Neural cell (in vitro differentiated cells): ENCODE measurements around the gene PDE9A. TPM values are rescaled to one million over a fixed set of nuclear protein-coding genes. Genes with fewer than 3 reads are reported as not detected.

ENCODE experiments used
- H2AFZ ChIP-seq: fragments of 200-600, 300-800 bp; sonication (generic), shearing (Covaris generic); 2 replicates; pipeline ENCODE4 v1.6.0; 2014; ENCODE audit warnings: low read depth, mild to moderate bottlenecking, antibody characterized with exemption, low read length, moderate library complexity
- H3F3A ChIP-seq: fragments of 200-600 bp; shearing (Covaris generic); 2 replicates; pipeline ENCODE4 v1.6.1; 2016; ENCODE audit warnings: mild to moderate bottlenecking, moderate library complexity, mixed read lengths, antibody characterized with exemption, low read length; ENCODE audit not compliant: insufficient read depth, poor library complexity, severe bottlenecking
- H3K27ac ChIP-seq: fragments of 200-600, 300-800 bp; sonication (generic), shearing (Covaris generic); 2 replicates; pipeline ENCODE4 v1.5.1; 2014; ENCODE audit warnings: mild to moderate bottlenecking, low read length, moderate library complexity
- H3K27me3 ChIP-seq: fragments of 300-800, 200-600 bp; sonication (generic), shearing (Covaris generic); 2 replicates; pipeline ENCODE4 v1.6.0; 2014; ENCODE audit warnings: mild to moderate bottlenecking, low read depth, low read length, moderate library complexity; ENCODE audit not compliant: insufficient read depth
- H3K36me3 ChIP-seq: fragments of 300-800, 200-600 bp; sonication (generic), shearing (Covaris generic); 2 replicates; pipeline ENCODE4 v1.5.1; 2014; ENCODE audit warnings: mild to moderate bottlenecking, antibody characterized with exemption, low read length, moderate library complexity; ENCODE audit not compliant: insufficient read depth
- H3K4me2 ChIP-seq: fragments of 300-800, 200-600 bp; sonication (generic), shearing (Covaris generic); 2 replicates; pipeline ENCODE4 v1.6.0; 2014; ENCODE audit warnings: mild to moderate bottlenecking, low read length
- H3K4me3 ChIP-seq: fragments of 300-800, 200-600 bp; sonication (generic), shearing (Covaris generic); 2 replicates; pipeline ENCODE4 v1.5.1; 2014; ENCODE audit warnings: mild to moderate bottlenecking, low read length, moderate library complexity
- H3K79me2 ChIP-seq: fragments of 200-600 bp; shearing (Covaris generic); replicated peaks from 2 replicates; pipeline ENCODE4 v1.6.0; 2014; ENCODE audit warnings: mild to moderate bottlenecking, low read length, moderate library complexity; ENCODE audit not compliant: insufficient read depth
- H3K9ac ChIP-seq: fragments of 300-800, 200-600 bp; sonication (generic), shearing (Covaris generic); 2 replicates; pipeline ENCODE4 v1.6.1; 2016; ENCODE audit warnings: mild to moderate bottlenecking, low read length, mixed read lengths
- H3K9me2 ChIP-seq: fragments of 200-600 bp; shearing (Covaris generic); 2 replicates; pipeline ENCODE4 v1.6.1; 2016; ENCODE audit warnings: mild to moderate bottlenecking, low read length, mixed read lengths; ENCODE audit not compliant: insufficient read depth
- H3K9me3 ChIP-seq: fragments of 200-600, 300-800 bp; sonication (generic), shearing (Covaris generic); 2 replicates; pipeline ENCODE4 v1.6.1; 2016; ENCODE audit warnings: mild to moderate bottlenecking, mixed run types, low read length, moderate library complexity, mixed read lengths
- H4K20me1 ChIP-seq: fragments of 200-600 bp; shearing (Covaris generic); 2 replicates; pipeline ENCODE4 v1.6.1; 2016; ENCODE audit warnings: mild to moderate bottlenecking, mixed run types; ENCODE audit not compliant: insufficient read depth
- CTCF ChIP-seq: fragments of 450-650 bp; IDR thresholded peaks from 2 replicates; pipeline ENCODE4 v1.5.1; 2014; ENCODE audit warnings: antibody characterized with exemption, mild to moderate bottlenecking, moderate library complexity; ENCODE audit not compliant: poor library complexity, severe bottlenecking
- EP300 ChIP-seq: fragments of 450-650 bp; conservative IDR thresholded peaks from 2 replicates; pipeline ENCODE4 v1.6.1; 2014; ENCODE audit warnings: antibody characterized with exemption, mild to moderate bottlenecking, moderate library complexity; ENCODE audit not compliant: poor library complexity, severe bottlenecking
- EZH2 ChIP-seq: fragments of 200-600, 300-800 bp; shearing (Covaris generic), sonication (generic); IDR thresholded peaks from 2 replicates; pipeline ENCODE4 v1.6.1; 2014; ENCODE audit warnings: antibody characterized with exemption, low read length, borderline replicate concordance, mild to moderate bottlenecking; ENCODE audit not compliant: insufficient read depth, poor library complexity, severe bottlenecking
- MXI1 ChIP-seq: fragments of 450-650 bp; conservative IDR thresholded peaks from 2 replicates; pipeline ENCODE4 v1.6.1; 2014; ENCODE audit warnings: antibody characterized with exemption, mild to moderate bottlenecking; ENCODE audit not compliant: poor library complexity, severe bottlenecking
- POLR2AphosphoS5 ChIP-seq: IDR thresholded peaks from 2 replicates; pipeline ENCODE4 v1.6.1; 2012
- RAD21 ChIP-seq: fragments of 450-650 bp; conservative IDR thresholded peaks from 2 replicates; pipeline ENCODE4 v1.6.1; 2014; ENCODE audit warnings: antibody characterized with exemption, mild to moderate bottlenecking, moderate library complexity
- REST ChIP-seq: IDR thresholded peaks from 2 replicates; pipeline ENCODE4 v1.6.1; 2012; ENCODE audit warnings: borderline replicate concordance
- SMC3 ChIP-seq: fragments of 450-650 bp; conservative IDR thresholded peaks from 2 replicates; pipeline ENCODE4 v1.6.1; 2014; ENCODE audit warnings: antibody characterized with exemption, mild to moderate bottlenecking, moderate library complexity; ENCODE audit not compliant: poor library complexity
- TAF1 ChIP-seq: IDR thresholded peaks from 2 replicates; pipeline ENCODE4 v1.6.1; 2012; ENCODE audit warnings: low read depth
- polyA plus RNA-seq: library from polyadenylated mRNA; depleted of rRNA; stranded (reverse); fragments of >200 nt; gene quantifications from 2 replicates; pipeline ENCODE4 v1.2.3, GENCODE V29; 2014

The PDE9A gene
- polyA plus RNA-seq, 1 donor from 2014 or later: 32.2 TPM

DNA sequence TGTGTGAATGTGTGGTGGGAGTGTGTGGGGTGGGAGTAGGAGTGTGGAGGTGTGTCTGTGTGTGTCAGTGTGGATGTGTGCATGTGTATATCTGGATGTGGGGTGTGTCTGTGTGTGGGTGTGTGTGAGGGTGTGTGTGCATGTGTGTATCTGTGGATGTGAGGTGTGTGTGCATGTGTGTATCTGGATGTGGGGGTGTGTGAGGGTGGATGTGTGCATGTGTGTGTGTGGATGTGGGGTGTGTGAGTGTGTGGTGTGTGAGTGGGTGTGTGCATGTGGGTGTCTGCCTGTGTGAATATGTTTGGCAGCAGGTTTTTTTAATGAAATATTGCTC lies 106.1 kb downstream of the PDE9A start:
- Histone ChIP-seq H2AFZ (no peak overlapping the region), H3K4me2 (no peak overlapping the region), H3K9ac (no peak overlapping the region), H3K4me3 (no peak overlapping the region), H4K20me1 (no peaks in the 10 kb centered on the region), H3K36me3 (peaks cover 6% of the 10 kb centered on the region), H3F3A (no peaks in the 10 kb centered on the region), H3K79me2 (no peaks in the 10 kb centered on the region), H3K27ac (no peak overlapping the region), H3K9me2 (no peaks in the 10 kb centered on the region), H3K9me3 (no peaks in the 10 kb centered on the region), H3K27me3 (no peaks in the 10 kb centered on the region)
- TF ChIP-seq RAD21 (no peak), CTCF (no peak), REST (no peak), POLR2AphosphoS5 (no peak)

DNA sequence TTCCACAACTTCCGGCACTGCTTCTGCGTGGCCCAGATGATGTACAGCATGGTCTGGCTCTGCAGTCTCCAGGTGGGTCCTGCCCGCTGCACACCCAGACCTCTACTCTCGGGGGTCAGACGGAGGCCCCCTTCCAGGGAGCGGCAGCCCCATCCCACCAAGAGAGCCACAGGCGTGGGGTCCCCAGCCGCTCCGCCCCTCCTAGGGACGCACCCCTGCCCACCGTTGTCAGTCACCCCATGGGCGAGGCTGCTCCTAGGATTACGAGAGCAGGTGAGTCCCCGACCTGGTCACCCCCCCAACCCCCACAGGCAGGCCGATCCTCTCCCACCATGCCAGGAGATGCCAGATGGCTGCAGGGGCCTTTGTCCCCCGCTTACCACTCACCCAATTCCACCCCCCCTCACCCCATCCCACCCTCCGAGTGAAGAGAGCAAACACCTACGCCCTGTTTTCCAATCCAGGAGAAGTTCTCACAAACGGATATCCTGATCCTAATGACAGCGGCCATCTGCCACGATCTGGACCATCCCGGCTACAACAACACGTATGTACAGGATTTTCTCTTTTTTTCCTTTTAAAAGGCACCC lies 107.0 kb downstream of the PDE9A start:
- H3K4me2 ChIP-seq: no peak overlapping the region
- H3K4me3 ChIP-seq: no peak overlapping the region
- no peaks in the 10 kb centered on the region for H3K79me2 ChIP-seq
- no peak overlapping the region for H3K27ac ChIP-seq
- H2AFZ ChIP-seq: no peak overlapping the region
- no peaks in the 10 kb centered on the region for H4K20me1 ChIP-seq
- H3K9me3 ChIP-seq: no peaks in the 10 kb centered on the region
- H3F3A ChIP-seq: no peaks in the 10 kb centered on the region
- no peak for TF ChIP-seq EZH2
- no peak for TF ChIP-seq MXI1
- no peak for TF ChIP-seq SMC3
- no peak for TF ChIP-seq TAF1
- no peak for TF ChIP-seq EP300
- TF ChIP-seq REST: no peak
- TF ChIP-seq POLR2AphosphoS5: no peak
- TF ChIP-seq CTCF: no peak
- TF ChIP-seq RAD21: no peak
- H3K27me3 ChIP-seq: no peaks in the 10 kb centered on the region
- peaks cover 6% of the 10 kb centered on the region for H3K36me3 ChIP-seq
- no peak overlapping the region for H3K9ac ChIP-seq
- H3K9me2 ChIP-seq: no peaks in the 10 kb centered on the region
